HG02759 (cell line): ENCODE data around the gene SMG1.
"Not testable (repeated sequence)": the region's sequence is repeated elsewhere in the genome, so short reads cannot be mapped to it uniquely, and the experiment has no call there.

Experiments used
- ATAC-seq: cut with Tn5 transposase; IDR thresholded peaks from one replicate; pipeline ENCODE4 v1.9.1; 2021; ENCODE audit warnings: mild to moderate bottlenecking, moderate library complexity; ENCODE audit not compliant: unreplicated experiment

The SMG1 gene

GRCh38 chr16:18772171-18772570, 154.0 kb downstream of the SMG1 start:
- not testable (repeated sequence) for ATAC-seq

GRCh38 chr16:18770336-18770962, 155.8 kb downstream of the SMG1 start:
- ATAC-seq: not testable (repeated sequence)

GRCh38 chr16:18767217-18767616, 159.0 kb downstream of the SMG1 start:
- ATAC-seq: peak; percentile 62

GRCh38 chr16:18762713-18763112, 163.5 kb downstream of the SMG1 start:
- ATAC-seq: peak; percentile 42

GRCh38 chr16:18759598-18760520, 166.3 kb downstream of the SMG1 start:
- ATAC-seq: peak; percentile 48

- peak; percentile 52 for ATAC-seq
These were observed 168.1 kb downstream of the SMG1 start for GRCh38 chr16:18757960-18758660.

- not testable (repeated sequence) for ATAC-seq
These were observed 169.6 kb downstream of the SMG1 start for GRCh38 chr16:18756639-18757038.
